GM19099 (cell line): ENCODE results near the gene CD8B2.

ENCODE experiments used
- POLR2A ChIP-seq: IDR thresholded peaks from 3 replicates; pipeline ENCODE4 v1.6.1; 2011; ENCODE audit warnings: low read depth; ENCODE audit not compliant: insufficient read length; ENCODE audit errors: extremely low read depth

Gene CD8B2

DNA sequence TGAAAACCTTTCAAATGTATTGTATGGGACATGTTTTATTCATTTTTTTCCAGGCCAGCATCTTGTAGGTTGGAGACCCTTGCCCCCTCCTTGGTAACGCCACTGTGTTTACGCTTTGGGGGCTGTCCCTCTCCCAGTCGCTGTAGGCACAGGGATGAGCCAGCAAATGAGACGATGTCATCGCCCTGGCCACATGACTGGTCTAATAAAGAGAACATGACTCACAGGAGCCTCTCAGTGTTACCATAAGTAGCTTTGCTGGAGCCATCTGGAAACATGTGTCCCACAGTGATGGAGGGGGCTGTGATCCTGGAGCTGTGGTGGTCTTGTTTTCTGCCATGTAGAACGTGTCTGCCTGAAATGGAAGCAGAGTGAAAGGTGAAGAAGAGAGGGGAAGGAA is 78.9 kb downstream of the CD8B2 start:
- TF ChIP-seq POLR2A = no peak

DNA sequence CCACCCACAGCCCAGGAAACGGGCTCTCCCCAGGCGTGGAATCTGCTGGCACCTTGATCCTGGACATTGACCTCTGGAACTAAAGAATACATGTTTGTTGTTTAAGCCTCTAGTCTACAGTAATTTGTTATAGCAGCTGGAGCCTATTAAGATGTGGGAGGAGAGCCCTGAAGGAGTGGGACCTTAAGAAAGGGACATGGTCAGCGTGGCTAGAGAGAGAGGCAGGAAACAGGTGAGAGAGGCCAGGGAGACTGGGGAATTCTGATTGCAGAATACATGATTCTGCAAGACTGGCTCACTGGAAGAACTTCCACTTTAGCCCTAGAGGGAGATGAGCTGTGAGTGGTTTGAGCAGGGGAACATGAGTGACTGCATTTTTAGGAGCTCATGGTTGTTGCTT is 83.2 kb downstream of the CD8B2 start:
- no peak for TF ChIP-seq POLR2A
